Keratinocyte (primary cell): ENCODE results near the gene SLC12A9.

Source experiments
- CTCF ChIP-seq, 3 experiments: IDR thresholded peaks in 1 of 3; conservative IDR thresholded peaks in 1 of 3; optimal IDR thresholded peaks in 1 of 3; 2 replicates in 2 of 3; 3 replicates in 1 of 3; pipeline versions ENCODE3 to v1.5.1; 2011; ENCODE audit warnings: low read length in 3 of 3, mild to moderate bottlenecking in 3 of 3, moderate library complexity in 2 of 3, control low read depth in 1 of 3, inconsistent platforms in 1 of 3; ENCODE audit not compliant: insufficient read depth in 2 of 3; ENCODE audit errors: extremely low read depth in 1 of 3
- EZH2 ChIP-seq: IDR thresholded peaks from one replicate; pipeline ENCODE4 v1.6.1; 2012; ENCODE audit warnings: inconsistent platforms, mild to moderate bottlenecking, low read length, moderate library complexity

- TF ChIP-seq CTCF (optimal IDR thresholded peaks at IDR 0.05 in 1 of 3, IDR thresholded peaks at IDR 0.05 in 1 of 3, conservative IDR thresholded peaks at IDR 0.05 in 1 of 3; ENCODE audit: extremely low read depth in 1 of 3, insufficient read depth in 2 of 3, low read length in 3 of 3) (no peak), EZH2 (no peak)
Measured at GRCh38 chr7:100823534-100823933, 29.0 kb upstream of the SLC12A9 start.
